ENCODE data around the gene VCX3B. TPM values are rescaled to one million over a fixed set of nuclear protein-coding genes. Genes with fewer than 3 reads are reported as not detected.
"Not testable (repeated sequence)": the region's sequence is repeated elsewhere in the genome, so short reads cannot be mapped to it uniquely, and the experiment has no call there.

Gene VCX3B
- total RNA-seq, 1 donor from 2014 or later = not detected

- DNase-seq (ENCODE audit: low spot score); H3K4me1 Mint-ChIP-seq (ENCODE audit: low read depth); H3K27me3 Mint-ChIP-seq (ENCODE audit: low read depth); H3K4me3 Mint-ChIP-seq (ENCODE audit: low read depth); H3K36me3 Mint-ChIP-seq (ENCODE audit: low read depth); intact Hi-C loops (cut with micrococcal nuclease); H3K27ac Mint-ChIP-seq; H3K9me3 Mint-ChIP-seq: not testable (repeated sequence)
Observed at GRCh38 chrX:8495036-8495435, 30.4 kb downstream of the VCX3B start.

- no peaks in the 10 kb centered on the region for H3K27me3 Mint-ChIP-seq (ENCODE audit: low read depth)
- no peaks in the 10 kb centered on the region for H3K36me3 Mint-ChIP-seq (ENCODE audit: low read depth)
- no peak overlapping the region for H3K27ac Mint-ChIP-seq
- H3K4me1 Mint-ChIP-seq (ENCODE audit: low read depth) = no peaks in the 10 kb centered on the region
- no peaks in the 10 kb centered on the region for H3K9me3 Mint-ChIP-seq
- no peak for DNase-seq (ENCODE audit: low spot score)
- H3K4me3 Mint-ChIP-seq (ENCODE audit: low read depth) = no peak overlapping the region
- intact Hi-C loops (cut with micrococcal nuclease) = no loop called here
Observed at GRCh38 chrX:8500203-8500602, 35.6 kb downstream of the VCX3B start.

GRCh38 chrX:8502101-8502500 lies 37.5 kb downstream of the VCX3B start:
- H3K27me3 Mint-ChIP-seq (ENCODE audit: low read depth); H3K9me3 Mint-ChIP-seq; H3K4me1 Mint-ChIP-seq (ENCODE audit: low read depth); H3K36me3 Mint-ChIP-seq (ENCODE audit: low read depth); H3K4me3 Mint-ChIP-seq (ENCODE audit: low read depth); intact Hi-C loops (cut with micrococcal nuclease); H3K27ac Mint-ChIP-seq; DNase-seq (ENCODE audit: low spot score): not testable (repeated sequence)

- no peaks in the 10 kb centered on the region for H3K9me3 Mint-ChIP-seq
- H3K27ac Mint-ChIP-seq = no peak overlapping the region
- intact Hi-C loops (cut with micrococcal nuclease) = no loop called here
- no peaks in the 10 kb centered on the region for H3K27me3 Mint-ChIP-seq (ENCODE audit: low read depth)
- no peaks in the 10 kb centered on the region for H3K36me3 Mint-ChIP-seq (ENCODE audit: low read depth)
- no peak overlapping the region for H3K4me3 Mint-ChIP-seq (ENCODE audit: low read depth)
- DNase-seq (ENCODE audit: low spot score) = no peak
- H3K4me1 Mint-ChIP-seq (ENCODE audit: low read depth) = no peaks in the 10 kb centered on the region
Observed at GRCh38 chrX:8504451-8504850, 39.8 kb downstream of the VCX3B start.

Data from activated T-helper 2 cell treated with anti-CD3 and anti-CD28 coated beads, Interferon-gamma antibody, Interleukin-2, Interleukin-4, amounts not matched to agents 10 μg/mL and 5 μg/mL and 100 μg/mL, durations not matched to agents 14 hours and 24 hours and 36 hours (primary cell).